DMS53 treated with DMSO at 0.1 percent for 48 hours (cell line): ENCODE data around the gene NCAM2.

ENCODE experiments used
- DNase-seq: peaks from one replicate; lab custom pipeline; 2025; ENCODE audit not compliant: unreplicated experiment; lab: John Stamatoyannopoulos, UW

The NCAM2 gene

DNA sequence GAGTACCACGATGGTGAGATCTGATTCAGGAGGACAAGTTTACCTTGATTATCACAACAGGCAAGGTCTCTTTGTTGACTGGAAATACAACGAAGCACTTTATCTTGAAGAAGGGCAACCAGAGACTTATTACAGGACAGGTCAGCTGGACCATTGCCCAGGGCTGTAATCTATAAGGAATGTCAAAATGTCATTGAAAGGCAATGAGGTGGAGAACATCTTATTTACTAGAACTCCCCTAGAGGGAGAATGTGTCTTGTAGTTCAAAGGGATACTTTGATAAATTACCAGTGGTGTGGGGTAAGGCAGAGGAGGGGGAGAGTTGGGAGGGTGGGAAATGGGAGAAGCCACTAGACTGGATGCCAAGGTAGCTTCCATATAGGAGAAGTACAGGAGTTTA, 212.3 kb downstream of the NCAM2 start:
- no peak for DNase-seq

DNA sequence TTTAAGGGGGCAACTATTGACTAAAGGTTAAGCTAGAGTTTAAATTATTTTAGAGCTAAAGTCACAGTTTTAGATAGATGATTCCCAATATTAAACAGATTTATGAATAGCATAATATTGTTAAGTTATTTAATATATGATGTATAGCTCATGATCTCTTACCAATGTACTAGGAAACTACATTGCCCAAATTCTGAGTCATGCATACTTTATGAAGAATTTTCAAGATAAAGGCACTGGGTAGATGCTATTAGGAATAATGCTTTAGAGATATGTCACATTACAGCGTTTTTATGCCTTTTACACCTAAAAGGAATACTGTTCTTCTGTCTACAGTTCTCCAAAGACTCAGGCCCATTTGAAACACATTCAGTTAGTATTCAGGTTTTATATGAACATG, 215.1 kb downstream of the NCAM2 start:
- DNase-seq, result no peak

DNA sequence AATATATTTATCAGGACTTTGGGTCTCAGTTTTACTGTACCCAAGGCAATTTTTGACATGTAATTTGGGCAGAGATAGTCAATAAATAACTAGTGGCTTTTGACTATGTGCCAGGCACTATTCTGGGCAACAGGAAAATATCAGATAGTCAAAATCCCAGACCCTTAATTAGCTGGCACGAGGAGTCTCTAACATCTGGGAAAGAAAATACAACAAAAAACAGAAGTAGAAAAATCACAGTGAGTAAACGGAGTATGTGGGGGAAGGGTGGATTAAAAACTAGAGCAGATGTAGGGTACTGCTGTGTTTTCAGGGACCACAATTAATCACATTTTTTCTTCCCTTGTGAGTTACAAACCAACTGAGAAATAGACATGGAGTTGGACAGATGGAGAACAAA, 217.8 kb downstream of the NCAM2 start:
- DNase-seq, result no peak

DNA sequence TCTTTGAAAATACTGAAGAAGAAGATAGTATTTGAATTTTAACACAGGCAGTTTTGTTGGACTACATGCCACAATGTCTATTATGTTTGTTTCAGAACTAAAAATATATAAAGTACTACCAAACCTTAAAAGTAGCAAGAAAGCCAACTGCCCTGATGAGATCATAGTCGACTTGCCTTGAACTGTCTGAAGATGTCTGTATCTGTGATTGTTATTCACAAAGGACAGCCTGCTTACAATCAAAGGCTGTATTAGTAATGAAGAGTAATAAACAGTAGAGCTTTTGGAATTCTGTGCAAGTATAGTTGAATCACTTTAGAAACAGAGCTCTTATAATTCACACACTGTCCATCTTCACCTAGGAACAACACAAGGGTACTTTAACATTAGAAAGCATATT, 228.3 kb downstream of the NCAM2 start:
- DNase-seq, result no peak

DNA sequence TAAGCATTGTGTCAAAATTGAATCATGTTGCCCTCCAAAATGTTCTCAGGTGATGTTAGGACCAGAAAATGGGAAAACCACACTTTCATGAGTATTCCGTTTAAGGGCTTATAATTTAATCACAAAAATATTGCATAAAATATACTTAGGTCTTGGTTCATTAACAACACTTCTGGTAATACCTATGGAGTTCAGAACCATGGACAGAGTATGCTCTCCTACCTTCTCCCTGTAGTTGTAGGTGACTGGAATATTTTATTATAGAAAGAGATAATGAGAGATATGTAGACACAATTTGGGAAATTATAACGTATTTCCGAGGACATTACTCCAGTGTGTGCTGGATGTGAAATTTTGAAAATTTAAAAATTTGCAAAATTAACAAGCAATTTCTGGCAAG, 232.5 kb downstream of the NCAM2 start:
- DNase-seq, result no peak

DNA sequence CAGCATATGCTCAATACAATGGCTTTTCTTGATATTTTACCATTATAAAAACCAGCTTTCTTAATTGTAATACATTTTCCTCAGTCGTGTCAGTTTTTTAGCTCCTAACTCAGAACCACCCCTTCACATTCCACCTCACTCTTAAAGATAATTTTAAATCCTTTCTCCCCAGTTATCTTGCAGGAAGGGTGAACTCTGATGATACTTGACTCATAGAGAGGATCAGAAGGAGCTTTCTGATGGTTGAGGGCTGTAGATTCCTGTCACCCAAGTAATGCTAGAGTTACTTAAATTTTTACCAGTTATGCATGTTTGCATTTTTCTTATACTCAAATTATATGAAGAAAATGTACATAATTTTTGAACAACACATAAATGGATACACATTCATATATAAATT, 233.7 kb downstream of the NCAM2 start:
- no peak for DNase-seq

DNA sequence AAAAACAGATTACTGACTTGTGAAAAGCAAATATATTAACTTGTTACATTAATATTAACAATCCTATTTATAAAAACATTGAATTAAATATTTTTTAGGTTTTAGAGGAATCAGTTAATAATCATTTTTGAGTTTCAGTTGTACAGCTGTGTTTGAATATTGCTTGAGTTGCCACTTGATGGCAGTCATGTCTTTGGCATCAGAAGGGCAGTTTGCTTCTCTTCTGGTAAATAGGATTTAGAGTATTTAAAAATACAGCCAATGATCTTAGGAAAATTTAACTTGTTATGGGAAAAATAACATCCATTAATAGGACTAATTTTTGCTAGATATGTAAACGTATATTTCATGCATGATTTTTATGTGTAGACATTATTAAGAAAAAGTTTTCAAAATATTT, 234.1 kb downstream of the NCAM2 start:
- DNase-seq, result no peak

DNA sequence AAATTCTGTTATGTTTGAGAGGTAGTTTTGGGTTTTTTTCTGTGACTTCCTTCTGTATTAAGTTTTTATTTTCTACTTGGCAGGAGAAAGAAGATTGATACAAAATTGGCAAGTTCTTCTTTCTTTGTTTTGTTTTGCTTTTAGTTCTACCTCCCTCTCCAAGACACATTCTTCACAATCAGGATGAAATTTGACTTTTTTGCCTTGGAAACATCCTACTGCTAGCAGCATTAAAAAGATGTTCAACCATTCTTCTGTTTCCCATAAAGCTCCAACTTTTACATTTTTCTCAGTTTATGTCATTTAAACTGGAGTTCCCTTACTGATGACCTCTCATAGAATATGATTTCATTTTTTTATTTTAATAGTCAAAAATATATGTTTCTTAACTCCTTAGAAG, 234.8 kb downstream of the NCAM2 start:
- no peak for DNase-seq

DNA sequence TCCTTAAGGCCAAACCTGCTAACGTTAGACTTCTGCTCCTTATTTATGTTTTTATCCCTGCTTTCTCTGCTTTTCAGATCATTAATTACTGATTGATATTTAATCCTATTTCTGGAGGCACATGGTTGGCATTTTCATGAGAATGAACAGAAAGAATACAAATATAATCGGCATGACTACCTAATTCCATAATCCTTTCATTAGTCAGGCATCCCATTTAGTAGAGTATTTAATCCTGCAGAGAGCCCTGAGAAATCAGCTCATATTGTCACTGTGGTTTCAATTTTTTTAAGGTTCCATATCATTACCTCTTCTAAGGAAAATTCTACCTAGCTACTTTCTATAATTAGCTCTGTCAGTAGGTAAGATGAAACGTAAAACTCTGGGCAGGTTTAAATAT, 238.8 kb downstream of the NCAM2 start:
- no peak for DNase-seq

DNA sequence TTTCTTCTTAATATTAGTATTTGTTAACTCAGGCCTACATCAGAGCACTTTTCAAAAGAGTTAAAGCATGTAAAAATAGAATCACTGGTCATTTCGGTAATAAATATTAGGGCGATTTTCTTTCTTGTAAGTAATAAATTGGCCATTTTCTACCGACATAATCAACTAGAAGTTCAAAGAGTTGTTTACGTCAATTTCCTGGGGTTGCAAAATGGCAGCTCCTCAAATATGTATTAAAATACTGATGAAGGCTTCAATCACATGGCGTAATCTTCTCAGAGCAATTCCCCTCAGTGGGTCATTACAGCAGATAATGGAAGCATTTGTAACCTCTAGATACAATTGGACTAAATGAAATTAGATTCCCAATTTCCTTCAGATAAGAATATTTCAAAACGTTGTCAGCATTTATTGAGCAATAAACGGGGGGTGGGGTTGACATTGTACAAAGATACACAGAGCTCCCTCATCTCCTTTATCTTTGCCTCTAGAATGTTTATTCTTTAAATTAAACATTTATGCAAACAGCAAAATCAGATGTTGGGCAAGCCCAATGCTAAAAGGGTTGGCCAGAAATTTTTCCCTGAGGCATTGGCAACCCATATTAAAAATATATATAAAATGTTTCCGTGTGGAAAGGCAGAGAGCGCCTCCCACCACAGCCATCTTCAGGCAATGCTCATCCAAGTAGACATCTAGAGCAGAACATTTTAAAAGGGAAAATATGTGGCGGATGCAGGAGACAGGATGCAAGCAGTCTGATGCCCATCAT, 240.6 kb downstream of the NCAM2 start:
- no peak for DNase-seq

DNA sequence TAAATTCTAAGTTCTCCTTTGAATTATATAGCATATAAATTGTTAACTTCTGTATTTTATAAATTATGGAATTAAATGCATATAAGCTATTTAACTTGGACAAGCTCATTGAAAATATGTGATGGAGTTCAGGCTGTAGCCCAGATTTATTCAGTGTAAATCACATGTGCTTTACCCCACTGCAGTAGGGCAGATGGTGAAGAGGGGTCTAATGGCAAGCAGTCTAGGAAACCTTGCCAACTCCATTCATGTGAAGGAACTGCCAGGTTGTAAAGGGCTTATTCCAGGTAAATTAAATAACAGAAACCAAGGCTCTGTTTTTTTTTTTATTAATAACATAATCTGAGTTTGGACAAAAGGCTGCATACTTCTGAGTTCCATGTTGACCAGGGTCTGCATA, 243.2 kb downstream of the NCAM2 start:
- no peak for DNase-seq

DNA sequence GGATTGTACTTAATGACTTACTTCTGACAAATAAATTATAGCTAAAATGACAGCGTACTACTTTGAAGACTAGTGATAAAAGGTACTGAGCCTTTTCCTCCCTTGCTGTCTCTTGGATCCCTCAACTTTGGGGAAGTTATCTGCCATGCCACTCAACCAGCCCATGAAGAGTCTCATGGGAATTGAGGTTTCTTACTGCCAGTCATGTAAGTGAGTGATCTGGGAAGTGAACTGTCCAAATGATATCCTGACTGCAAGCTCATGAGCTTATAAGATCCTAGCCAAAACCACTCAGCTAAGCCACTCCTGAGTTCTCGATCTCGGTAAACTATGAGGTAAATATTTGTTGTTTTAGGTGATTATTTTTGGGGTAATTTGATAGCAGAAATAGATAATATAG, 247.8 kb downstream of the NCAM2 start:
- DNase-seq, result no peak

DNA sequence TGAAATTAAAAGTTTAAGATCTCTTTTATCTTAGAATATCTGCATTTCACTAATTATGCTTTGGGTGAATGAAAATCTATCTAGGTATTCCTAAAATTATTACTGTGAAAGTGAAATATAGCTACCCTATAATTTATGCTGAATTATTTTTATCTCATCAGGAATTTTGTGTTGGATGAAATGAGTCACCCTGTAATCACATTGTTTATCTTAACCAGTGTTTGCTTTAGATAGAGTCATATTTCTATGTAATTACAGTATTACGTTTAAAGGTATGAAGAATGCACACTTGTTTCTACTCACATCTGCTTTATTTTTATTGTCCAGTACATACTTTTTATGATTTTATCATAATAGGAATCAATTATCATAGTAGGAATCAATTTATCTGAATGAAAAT, 249.2 kb downstream of the NCAM2 start:
- DNase-seq, result no peak

DNA sequence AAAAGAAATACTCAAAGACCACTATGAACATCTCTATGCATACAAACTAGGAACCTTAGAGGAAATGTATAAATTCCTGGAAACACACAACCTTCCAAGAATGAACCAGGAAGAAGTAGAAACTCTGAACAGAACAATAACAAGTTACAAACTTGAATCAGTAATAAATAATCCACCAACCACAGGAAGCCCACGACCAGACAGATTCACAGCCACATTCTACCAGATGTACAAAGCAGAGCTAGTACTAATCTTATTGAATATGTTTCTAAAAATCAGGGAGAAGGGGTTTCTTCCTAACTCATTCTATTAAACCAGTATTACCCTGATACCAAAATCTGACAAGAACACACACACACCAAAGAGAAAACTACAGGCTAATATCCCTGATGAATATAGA, 263.8 kb downstream of the NCAM2 start:
- no peak for DNase-seq

DNA sequence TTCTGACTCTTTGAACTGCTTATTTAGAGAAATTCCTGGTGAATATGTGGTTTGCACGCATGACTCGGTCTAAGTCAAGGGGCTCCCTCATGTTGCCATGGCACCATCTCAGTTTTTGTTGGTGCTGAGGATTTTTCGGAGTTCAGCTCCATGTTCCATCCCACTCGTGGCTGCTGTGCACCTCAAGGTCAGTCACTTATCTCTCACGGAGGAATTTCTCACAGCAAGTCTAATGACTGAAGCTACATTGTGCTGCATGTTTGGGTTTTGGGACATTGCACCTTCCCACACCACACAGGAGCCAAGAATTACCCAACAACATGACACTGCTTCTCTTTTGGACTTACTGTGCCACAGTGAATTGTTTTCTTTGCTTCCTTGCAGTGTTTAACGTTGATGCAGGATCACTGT, 269.9 kb downstream of the NCAM2 start:
- no peak for DNase-seq

DNA sequence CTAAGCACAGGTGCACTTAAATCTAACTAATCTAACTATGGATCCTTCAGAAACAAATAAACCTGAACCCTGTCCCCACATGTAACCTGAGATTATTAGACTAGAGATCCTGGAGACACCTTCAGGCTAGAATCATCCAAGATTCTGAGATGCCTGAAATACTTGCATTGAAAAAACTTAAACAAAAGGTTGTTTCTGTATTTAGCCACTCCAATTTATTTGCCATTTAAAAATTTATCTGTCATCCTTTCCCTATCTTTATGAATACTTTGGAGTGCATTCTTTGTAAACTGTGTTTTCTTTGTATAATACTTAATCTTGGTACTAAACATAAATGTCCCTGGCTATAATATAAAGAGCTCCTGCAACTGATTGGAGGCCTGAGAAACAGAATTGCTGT, 270.7 kb downstream of the NCAM2 start:
- DNase-seq, result no peak

DNA sequence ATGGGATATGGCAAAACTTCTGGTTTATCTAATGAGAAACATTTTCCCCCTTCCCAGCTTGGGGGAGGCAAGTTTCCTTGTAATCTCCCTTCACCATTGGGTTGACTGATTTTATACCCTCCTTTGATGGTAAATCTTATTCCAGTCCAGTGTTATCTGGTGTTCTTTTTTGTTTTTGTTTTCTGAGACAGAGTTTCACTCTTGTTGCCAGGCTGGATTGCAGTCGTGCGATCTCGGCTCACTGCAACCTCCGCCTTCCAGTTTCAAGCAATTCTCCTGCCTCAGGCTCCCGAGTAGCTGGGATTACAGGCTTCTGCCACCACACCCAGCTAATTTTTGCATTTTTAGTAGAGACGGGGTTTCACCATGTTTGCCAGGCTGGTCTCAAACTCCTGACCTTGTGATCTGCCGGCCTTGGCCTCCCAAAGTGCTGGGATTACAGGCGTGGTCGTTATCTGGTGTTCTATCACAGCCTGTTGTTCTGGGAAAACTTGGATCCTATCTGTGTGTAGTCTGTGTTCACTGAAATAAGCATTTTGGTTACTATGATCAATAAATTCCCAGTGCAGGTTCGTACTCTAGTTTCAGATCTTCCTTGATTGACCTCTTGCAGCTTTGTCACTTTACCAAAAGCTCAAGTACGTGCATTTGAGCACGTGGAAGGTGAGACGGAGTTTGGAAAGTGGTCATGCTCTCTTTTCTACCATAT, 281.1 kb downstream of the NCAM2 start:
- DNase-seq, result no peak

DNA sequence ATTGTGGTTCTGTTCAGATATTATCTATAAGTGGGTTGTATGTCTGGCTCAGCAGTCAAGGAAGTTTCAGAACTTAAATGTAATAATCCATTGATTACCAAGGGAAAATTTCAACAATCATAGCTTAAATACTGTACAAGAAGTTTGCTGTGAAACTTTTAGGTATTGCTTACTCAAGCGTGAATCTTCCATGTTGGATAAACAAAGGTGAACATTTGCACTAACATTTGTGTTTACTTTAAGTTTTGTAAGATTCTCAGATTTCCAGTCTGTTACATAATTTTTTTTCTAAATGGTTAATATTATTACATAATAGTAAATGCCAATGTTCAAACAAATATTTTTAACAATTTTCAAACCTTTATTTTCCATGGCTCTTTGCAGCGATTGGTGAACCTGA, 285.6 kb downstream of the NCAM2 start:
- DNase-seq, result no peak

DNA sequence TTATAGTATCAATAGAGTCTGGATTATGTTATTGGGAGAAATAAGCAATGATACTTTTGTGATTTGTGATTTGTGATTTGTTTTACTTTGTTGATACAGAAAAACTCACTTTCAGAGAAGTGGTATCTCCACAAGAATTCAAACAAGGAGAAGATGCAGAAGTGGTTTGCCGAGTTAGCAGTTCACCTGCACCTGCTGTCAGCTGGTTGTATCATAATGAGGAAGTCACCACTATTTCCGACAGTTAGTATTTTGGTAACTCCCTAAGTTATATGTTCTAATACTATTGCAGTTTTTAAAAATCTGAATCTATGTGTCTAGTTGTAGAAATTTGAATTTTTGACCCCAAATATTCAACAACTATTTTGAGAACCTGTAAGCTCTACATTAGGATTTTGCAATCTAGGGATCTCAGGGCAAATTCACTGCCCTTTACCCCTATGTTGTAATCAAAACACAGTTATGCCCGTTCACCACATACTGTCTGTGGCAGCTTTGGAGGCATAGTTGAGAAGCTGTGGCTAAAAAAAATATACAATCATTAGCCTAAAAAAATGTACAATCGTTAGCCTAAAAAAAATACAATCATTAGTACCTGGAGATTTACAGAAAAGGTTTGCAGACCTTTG, 288.1 kb downstream of the NCAM2 start:
- DNase-seq, result no peak

DNA sequence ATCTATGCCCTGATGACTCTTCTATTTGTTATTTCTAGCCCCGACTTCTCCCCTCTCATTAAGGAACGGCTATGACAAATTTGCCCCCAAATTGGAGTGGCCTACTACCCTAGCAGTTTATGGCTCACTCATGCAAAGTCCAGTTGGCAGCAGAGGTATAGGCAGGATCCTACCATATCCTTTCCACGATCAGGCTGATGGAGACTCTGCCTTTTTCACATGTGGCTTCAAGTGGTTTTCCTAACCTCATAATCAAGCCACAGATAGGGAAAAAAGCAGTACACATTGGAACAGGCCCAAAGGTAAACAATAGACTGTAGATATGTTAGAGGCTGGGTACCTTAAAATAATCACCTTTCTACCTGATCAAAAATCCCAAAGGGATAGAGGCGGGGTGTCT, 292.5 kb downstream of the NCAM2 start:
- DNase-seq, result no peak

DNA sequence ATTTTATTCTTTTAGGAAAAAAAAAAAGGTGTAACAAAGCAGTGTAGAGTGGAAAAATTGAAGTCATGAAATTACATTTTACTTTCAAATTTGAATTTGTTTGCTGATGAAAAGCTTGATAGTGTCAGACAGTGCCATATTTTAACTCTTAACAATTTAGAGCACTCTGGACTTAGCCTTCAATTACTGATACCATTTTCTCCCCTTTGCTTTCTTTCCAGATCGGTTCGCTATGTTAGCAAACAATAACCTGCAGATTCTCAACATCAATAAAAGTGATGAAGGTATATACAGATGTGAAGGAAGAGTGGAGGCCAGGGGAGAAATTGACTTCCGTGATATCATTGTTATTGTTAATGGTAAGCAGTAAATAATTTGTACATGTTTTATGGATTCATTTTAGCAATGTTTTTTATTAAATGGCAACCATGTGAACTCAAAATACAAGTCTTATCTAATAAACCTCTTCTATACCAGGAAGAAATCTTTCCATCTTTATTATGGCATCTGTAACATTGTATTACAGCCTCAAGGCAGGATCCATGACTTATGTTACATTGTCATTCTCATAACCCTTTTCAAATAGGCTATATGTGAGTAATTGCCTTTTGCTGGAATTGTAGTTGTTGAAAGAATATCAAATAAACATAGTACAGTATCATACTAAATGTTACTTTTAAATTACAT, 293.8 kb downstream of the NCAM2 start:
- no peak for DNase-seq

DNA sequence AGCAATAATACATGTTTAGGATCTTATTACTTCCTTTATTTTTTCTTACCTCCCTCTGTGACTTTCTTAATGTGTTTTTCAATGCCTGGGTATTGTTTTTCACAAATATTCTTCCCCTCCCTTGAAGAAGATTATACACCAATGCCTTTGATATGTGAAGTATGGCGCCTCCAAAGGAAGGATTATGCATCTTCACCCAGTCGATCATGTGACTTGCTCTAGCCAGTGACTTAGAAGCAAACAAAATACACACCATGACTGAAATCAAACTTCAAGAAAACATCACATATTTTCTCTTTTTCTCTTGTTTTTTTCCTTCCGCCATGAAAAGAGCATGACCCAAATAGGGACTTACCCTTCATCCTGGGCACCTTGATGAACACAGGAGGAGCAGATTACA, 297.1 kb downstream of the NCAM2 start:
- no peak for DNase-seq
